NOMO-1 treated with DMSO at 0.1 percent for 48 hours (cell line): ENCODE data around the gene PEX11B.

Experiments used
- DNase-seq: peaks from one replicate; lab custom pipeline; 2025; ENCODE audit not compliant: unreplicated experiment; lab: John Stamatoyannopoulos, UW

PEX11B gene, protein sequence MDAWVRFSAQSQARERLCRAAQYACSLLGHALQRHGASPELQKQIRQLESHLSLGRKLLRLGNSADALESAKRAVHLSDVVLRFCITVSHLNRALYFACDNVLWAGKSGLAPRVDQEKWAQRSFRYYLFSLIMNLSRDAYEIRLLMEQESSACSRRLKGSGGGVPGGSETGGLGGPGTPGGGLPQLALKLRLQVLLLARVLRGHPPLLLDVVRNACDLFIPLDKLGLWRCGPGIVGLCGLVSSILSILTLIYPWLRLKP

DNA sequence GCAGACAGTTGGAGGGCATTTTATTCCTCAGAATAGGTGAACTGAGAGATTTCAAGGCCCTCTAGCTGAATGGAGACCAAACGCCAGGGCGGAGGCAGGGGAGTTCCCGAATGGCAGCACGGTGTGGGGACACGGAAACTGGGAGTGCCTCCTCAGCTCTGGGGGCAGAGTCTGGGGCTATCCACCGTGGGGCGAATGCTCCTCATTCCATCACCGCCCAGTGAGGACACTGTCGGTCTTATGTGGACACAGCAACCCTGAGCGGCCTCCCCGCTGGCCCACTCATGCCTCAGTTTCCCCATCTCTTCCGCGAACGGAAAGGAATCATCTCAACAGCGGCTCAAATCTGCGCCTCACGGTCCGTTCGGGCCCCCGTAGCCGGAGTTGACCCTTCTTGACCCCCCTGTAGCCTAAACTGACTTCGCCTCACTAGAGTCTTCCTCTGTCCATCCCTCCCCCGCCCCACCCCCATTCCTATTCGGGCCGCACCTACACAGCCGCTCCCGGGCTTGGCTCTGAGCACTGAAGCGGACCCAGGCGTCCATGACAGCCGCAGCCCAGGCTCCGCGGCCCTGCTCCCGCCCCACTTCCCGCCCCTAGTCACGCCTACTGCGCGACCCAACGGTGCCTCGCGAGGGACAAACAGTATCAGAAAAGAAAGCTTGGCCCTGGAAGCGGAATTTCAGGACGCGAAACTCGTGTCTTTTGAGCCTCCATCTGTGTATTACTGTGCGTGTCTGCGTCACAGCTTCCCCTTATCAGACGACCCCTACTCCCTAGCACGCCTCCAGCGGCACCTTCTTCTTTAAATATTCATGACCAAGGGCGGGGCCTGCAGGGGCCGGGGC is at the start of gene PEX11B:
Gene PEX11B (minus strand): TSS at position 574 of the 848 bp plus-strand sequence. CDS start 29 bp downstream, at position 545.
- DNase-seq: peak; percentile 95

DNA sequence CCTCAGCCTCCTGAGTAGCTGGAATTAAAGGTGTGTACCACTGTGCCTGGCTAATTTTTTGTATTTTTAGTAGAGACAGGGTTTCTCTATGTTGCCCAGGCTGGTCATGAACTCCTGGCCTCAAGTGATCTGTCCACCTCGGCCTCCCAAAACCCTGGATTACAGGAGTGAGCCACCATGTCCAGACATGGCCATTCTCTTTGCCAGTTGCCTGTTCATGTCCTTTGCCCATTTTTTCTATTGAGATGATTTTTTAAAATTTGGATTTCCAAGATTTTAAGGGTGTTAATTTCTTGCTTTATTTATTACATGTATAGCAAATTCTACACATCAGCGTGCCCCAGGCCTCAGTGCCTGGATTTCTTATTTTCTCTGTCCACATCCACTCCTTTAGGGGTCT is 48.8 kb upstream of the PEX11B start:
- DNase-seq: no peak

DNA sequence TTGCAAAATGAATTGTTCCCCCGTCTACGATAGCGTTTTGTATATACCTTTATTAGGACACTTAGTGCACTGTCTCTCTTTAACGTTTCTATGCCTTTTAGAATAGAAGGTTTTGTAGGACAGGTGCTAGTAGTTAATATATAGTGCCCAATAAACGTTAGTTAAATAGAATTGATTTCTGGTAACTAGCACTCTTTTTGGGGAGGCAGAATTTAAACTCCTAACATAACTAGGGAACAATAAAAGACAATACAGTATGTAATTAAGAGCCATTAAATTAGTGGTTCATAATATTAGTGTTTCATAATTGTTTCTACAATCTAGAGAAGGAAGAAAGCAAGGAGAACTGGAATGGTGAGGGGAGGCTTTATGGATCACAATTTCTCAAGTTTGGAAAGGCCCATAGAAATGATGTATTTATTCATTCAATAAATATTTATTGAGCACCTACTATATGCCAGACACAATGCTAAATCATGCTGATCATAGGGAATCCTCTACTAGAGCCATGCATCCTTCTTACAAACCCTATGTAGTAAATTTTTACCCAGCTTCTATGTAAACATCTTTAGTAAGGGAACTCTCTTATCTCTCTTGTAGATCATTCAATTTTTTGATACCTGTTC is 46.7 kb upstream of the PEX11B start:
- DNase-seq: no peak

DNA sequence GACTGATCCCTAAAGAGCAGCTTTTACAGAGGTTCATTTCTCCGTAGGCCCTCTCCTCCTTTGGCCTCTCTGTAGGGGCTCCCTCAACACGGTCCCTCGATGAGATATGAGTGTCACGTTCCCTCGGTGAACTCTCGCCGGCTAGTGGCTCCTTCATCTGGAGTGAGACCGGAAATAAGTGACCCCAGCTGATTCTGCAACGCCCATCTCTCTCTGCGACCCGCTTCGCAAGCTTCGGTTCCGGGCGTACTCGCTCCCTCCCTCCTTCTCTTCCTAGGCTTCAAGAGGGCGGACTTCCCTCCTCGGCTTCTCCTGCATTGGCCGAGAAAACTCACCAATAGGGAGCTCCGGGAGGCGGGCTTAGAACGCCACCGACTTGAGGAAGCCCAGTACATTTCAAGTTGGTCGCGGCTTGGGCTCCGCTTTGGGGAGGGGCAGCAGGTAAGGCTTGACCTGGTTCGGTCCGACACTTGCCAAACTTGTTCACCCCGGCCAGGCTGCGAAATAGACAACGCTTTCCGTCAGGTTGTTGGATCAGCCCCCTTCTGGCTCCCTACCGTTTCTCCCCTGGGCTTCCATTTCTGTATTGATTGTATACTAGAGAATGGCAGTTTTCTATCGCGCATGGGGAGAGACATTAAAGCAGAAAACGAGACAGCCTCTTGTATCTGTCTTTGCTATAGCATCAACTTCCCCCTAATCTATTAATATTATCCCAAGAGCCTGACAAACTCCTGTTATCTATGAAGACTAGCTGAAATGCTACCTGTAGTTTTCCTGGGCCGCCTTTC is 46.0 kb upstream of the PEX11B start, which contains the start of the genes ANKRD34A and POLR3GL:
Gene ANKRD34A (minus strand): TSS at position 248 of the 791 bp plus-strand sequence. CDS start 2,816 bp downstream, outside the sequence.
Gene POLR3GL (plus strand): TSS at position 363 of the 791 bp plus-strand sequence. CDS start 10,176 bp downstream, outside the sequence.
- DNase-seq: peak; percentile 93

DNA sequence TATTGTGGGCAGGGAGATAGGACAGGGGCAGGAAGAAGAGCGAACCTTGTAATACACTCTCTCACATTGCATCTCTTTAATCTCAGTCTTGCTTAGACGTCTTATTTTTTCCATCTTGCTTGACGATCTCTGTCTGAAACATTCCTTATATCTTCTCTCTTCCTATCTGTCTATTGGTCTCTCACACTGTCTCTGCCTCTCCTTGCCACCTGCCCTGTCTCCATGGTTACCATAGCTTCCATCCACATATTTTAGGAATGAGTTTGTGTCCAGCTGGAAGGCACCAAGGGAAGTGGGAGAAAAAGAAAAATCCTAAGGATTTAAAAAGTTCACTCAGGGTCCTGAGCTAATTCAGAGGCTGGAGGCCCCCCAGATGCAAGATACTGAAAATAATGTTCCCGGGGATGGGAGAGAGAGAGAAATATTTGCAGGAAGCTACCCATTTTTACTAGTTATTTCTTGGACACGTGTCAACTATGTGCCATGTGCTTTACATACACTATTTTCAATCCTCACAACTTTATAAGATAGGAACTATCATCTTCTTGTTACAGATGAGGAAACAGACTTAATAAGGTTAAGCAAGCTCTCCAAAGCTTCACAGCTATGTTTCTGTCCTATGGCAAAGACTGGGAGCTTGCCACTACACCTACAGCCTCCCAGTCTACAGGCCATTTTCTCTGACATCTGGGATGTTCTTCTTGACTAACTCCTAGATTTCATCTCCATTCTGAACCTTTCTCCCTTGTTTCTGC is 44.9 kb upstream of the PEX11B start:
- DNase-seq: no peak

DNA sequence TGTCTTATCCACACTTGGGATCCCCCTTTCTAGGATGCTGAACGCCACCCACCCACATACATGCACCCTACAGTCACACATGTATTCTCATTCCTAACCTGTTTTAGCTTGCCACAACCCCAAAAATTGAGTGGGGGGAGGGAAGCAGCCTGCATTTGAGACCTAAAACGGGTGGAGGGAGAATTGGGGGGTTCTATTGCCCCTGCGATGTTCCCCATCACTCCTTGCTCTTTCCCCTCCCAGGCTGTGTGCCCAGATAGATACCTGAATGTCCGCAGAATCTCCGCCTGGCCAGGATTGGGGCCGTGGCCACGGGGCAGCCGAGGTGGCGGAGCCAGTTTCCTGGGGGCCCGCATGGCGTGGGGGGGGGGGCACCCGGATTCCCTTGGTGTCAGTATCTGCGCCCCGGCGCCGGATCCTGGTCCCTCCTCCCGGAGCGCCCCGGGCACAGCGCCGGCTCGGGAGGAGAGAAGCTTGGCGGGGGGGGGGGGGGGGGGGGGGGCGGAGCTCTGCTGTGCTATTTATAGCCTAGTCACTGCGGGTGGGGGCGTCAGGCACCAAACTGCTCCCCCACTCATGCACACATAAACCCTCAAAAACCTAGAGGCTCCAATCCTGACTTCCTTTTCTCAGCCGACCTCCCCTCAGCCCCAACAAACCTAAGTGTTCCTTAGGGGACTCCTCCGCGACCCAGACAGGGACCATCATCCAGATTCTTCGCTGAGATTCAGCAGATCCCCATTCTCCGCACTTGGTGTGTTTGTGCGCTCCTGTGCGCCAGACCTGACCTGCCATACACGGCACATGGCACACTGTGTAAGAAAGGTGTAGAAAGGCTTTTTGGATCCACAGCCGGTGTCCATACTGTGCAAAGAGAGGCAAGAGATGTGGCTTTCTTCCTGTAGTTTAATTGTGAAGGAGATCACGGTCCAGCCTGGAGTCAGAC is 43.9 kb upstream of the PEX11B start:
- DNase-seq: no peak

DNA sequence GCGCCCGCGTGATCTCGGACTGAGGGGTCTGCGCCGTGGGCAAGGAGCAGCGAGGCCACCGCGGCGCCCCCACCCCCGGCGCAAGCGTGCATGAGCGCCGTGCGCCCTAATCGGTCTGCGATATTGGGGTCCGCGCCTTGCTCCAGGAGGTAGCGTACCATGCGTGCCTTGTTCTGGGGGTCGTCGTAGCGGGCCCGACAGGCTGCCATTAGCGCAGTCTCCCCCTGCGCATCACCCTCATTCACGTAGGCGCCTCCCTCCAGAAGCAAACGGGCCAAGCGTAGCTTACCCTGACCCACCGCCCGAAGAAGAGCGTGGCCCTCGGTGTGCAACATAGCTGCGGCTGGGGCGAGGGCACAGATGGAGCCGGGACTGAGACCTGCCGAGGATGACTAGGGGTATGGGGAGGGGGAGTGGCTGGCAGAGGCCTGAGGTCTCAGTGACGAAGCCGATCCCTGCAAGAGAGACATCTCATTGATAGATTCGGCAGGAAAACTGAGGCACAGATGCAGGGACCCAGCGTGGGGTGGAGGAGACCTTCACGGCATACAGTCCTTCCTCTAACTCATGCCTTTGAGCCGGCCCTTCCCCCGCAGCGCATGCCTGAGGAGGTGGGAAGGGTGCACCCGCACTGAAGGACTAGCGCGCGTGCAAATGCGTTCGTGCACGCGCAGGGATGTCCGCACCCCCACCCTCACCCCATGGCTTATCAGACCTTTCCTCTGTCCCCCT is 43.1 kb upstream of the PEX11B start:
- no peak for DNase-seq

DNA sequence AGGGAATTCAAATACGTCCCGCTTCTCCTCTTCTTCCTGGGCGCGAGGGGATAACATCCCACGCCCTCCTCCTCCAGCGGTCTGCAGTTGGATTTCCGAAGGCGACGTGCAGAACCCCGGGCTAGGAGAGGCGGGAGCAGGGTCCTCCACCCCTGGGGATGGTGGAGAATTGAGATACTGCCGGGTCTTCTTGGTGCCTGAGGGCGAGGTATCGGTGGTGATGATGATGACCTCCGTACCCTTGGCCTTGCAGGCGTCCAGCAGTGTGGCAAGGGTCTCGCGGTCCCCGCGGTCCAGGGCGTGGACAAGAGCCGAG is 42.5 kb upstream of the PEX11B start:
- DNase-seq: no peak

DNA sequence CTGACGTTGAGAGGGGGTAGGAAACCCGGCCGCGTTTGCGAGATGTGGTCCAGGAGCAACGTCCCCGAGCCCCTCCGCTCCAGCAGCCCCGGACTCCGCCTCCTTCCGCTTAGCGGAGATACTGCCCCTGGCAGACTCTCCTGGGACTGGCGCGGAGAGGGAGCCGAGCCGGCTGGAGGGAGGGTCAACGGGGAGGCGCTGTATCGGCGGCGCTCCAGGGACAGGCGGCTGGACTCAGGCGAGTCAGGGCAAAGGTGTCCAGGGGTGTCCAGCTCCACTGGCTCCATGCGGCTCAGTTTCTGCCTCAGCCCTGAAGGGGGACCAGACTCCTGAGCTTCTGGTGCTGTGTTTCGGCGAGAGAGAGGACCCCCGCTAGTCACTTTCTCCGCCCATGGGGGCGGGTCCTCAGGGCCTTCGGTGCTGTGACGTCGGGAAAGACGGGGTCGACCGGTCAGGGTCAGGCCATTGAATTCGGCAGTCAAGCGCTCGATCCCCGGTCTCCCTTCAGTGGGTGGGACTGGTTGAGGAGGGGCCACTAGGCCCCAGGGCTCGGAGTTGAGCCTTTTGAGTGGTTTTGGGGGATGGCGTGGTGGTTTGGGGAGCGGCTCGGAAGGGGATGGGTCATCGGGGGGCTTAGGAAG is 42.1 kb upstream of the PEX11B start:
- peak; percentile 4 for DNase-seq

DNA sequence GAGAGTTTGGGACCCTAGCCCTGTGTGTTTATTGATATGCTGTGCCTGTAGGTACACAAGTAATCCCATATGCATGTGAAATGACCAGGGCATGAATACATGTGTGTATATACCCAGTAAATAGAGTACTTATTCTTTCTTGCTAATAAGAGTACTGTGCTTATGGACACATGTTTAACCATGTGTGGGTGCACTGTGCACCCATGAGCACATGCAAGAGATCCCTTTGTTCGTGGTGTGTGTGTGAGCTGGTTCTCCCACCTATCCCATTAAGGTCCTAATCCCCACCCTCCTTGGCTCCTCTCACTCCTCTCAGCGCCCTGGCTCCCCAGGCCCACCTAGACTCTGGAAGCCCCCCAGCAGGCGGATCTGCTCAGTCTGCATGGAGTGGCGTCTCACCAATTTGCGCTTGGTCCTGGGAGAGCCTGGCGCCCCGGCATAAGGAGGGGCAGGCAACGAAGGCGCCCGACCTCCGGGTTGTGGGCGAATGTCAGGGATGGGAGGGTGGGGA is 41.5 kb upstream of the PEX11B start:
- no peak for DNase-seq

DNA sequence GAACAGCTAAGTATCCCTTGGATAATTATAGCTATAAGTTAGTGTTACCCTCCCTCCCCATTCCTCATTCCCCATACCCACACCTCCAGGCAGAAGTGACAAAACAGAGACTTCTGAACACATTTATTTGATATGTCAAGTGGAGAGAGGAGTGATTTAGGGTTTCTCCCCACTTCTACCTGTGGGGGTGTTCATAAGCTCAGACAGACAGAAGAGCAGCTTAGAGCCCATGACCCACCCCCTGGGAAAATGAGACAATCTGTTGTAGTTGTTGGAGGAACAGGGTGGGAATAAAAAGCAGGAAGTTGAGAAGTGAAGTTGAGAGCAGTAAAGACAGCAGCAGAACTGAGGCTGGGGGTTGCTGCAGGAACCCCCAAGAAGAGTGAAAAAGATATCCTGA is 40.8 kb upstream of the PEX11B start:
- no peak for DNase-seq

DNA sequence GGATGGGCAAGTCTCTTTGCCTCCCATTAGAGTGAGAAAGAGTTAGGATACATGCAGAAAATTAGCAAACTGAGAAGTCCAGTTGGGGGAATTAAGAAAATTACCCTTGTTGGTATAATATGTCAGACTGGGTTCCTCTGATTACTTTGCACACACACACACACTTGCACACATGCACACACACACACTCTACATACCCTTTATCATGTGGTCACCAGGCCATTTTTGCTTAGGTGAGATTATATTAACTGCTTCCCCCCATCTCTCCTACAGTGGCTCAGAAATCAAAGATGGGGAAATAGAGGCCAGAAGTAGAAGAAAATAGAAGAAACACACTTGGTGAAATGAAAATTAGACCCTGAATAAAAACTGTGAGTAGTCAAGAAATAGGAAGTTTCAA is 40.2 kb upstream of the PEX11B start:
- DNase-seq: no peak

DNA sequence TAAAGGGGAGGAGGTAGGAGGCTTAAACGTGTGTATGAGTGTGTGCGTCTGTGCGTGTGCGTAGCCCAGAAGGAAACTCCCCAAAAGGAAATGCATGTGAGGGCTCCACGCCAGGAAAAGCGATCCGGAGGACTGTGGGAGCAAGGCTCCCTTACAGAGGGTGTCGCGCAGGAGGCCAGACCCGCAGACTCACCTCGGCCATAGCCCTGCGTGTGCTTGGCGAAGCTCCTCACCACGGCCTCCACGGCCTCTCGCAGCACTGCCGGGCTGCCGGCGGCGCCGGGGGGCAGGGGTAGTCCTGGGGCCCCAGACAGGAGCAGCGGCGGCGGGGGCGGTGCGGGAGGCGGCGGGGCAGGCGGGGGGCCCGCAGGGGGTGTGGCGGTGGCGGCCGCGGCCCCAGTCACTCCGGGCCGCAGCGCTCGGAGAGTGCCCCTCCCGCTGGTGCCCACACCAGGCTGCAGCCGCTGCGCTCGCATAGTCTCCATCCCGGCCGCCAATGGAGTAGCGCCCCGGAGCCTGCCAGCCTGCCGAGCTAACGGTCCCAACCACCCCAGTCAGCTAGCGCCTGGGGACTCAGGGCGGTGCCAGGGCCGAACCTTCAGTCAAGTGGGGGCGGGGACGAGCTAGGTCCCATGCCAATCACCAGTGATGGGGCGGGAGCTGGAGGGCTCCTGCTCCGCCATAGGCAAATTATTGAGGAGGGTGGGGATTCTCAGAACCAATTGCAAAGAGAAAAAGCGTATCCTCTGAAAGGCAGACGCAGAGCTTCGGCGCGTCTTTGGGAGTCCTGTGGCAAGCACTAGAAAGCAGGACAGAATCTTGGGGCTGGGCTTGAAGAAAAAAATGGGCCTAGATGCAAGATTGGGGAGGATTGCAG is 39.2 kb upstream of the PEX11B start, which contains the start of gene LIX1L:
Gene LIX1L (minus strand): TSS at position 575 of the 877 bp plus-strand sequence. CDS start 90 bp downstream, at position 485.
- peak; percentile 92 for DNase-seq

DNA sequence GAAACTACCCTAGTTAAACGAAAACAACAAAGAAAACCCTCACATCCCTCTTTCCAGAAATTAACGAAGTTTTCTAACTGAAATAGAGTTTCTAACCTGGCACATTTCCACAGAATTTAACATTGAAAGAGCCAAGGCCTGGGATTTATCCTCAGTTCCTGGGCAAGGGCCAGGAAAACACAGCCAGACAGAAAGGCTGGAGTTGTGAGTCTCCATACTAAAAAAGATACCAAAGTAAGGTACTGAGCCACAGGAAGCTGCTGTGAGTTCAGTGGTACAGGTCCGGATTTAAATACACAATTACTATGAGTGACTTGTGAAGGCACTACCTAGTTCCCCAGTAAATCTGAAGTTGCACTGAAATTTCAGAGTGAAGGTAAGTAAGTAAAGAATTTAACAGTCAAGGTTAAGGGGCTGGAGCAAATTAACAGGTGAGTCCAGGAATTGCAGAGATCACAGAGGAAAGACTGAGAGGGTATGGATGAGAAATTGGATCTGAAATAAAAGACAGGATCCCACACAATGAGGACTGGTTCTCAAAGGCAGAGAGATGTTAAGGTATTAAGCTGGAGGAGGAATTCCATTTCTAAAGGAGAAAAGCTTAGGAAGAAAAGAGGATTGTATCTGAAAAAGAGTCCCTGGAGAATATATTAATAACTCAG is 38.4 kb upstream of the PEX11B start:
- no peak for DNase-seq

DNA sequence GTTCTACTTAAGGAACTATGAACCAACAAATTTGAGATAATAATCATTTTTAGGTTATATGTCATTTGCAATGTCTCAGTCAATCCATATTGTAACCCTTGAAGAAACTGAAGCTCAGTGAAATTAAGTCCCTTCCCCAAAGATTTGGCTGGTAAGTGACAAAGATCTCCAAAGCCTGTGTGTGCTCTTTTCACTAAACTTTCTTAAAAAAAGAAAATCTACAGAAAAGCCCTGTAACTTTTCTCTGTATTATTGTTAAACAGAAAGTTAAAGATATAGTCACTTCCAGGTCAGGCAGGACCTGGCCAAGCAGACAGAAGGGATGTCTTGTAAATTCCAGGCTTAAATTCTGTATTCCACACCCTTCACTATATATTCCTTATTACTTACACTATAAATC is 37.8 kb upstream of the PEX11B start:
- DNase-seq: no peak

DNA sequence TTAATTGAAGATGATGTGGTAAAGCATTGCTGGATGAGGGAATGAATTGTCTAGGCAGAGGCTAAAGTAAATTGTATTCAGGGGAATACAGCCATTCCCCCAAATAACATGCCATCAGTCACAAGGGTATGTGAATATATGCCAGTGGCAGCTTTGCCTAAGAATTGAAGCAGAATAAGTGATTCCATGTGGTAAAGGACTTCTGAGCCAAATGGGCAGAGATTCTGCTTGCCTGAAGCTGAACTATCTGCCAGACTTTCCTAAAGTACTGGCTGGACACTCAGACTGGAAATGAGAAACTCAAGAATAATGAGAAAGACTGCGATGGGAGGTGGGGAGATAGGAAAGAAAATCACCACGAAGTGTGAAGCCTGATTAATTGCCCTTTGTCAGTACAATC is 36.9 kb upstream of the PEX11B start:
- no peak for DNase-seq
